ENCODE data around the gene WNT8A.

DNA sequence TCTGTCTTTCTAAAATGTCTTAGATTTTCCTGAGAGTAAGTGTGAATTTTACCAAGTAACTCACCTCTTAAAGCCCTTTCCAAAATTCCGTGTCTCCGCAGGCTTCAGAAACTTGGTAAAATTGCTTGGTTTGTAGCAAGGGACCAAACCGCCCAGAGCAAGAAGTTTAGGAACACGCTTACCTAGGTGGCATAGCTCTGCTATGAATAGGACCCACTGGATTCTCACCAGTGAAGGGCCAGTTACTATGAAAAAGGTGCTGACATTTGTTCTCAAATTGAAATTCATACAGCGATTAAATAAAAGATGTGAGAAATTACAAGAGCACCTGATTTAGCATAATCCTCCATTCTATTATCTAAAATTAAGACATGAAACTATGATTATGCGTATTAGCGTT is 48.7 kb downstream of the WNT8A start:
- TF ChIP-seq, protein P1, sequence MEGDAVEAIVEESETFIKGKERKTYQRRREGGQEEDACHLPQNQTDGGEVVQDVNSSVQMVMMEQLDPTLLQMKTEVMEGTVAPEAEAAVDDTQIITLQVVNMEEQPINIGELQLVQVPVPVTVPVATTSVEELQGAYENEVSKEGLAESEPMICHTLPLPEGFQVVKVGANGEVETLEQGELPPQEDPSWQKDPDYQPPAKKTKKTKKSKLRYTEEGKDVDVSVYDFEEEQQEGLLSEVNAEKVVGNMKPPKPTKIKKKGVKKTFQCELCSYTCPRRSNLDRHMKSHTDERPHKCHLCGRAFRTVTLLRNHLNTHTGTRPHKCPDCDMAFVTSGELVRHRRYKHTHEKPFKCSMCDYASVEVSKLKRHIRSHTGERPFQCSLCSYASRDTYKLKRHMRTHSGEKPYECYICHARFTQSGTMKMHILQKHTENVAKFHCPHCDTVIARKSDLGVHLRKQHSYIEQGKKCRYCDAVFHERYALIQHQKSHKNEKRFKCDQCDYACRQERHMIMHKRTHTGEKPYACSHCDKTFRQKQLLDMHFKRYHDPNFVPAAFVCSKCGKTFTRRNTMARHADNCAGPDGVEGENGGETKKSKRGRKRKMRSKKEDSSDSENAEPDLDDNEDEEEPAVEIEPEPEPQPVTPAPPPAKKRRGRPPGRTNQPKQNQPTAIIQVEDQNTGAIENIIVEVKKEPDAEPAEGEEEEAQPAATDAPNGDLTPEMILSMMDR (CRISPR knock-in tag; IDR thresholded peaks at IDR 0.05), result no peak
- TF ChIP-seq ZNF704 (CRISPR knock-in tag; IDR thresholded peaks at IDR 0.05; ENCODE audit: borderline replicate concordance), result no peak
